ENCODE results near the gene VPS4B. TPM values are rescaled to one million over a fixed set of nuclear protein-coding genes. Genes with fewer than 3 reads are reported as not detected.

VPS4B gene
- 18.1 and 21.0 TPM in 2 replicates for total RNA-seq

DNA sequence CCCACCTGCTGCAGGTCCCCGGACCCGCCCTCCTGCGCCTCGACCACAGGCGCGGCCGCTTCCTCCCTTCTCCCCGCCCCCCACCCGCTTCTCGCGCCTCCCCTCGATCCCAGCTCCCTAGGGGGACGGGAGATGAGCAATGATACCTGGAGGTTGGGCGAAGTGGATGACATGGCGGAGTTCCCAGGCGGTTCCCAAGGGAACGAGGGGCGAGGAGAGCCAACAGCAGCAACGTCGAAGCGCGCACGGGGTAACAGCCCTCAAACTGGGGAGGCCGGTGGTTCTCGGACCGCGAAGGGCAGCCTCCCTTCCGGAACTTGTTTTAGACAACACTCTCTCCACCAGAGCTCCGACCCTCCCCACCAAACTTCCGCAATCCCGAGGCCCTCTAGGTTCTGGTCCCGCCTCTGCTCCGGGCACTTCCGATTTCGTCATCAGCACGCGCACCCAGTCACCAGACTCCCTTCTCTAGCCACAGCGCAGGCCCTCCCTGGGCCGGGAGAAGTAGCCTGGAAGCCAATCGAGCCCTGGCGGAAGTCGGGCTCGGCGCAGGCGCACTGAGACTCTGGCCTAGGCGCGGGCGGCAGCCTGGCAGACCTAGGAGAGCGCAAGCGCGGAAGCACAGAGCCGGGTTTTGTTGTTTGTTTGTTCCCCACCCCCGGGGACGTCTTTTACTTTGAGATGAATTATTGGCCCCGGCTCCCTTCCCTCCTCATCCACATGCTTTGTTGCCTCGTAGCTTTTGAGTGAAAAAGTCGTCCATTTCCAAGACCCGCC, at the start of gene VPS4B:
TSS of gene VPS4B (minus strand) at position 390 of the 777 bp plus-strand sequence. CDS start at position 173, 217 bp downstream.

DNA sequence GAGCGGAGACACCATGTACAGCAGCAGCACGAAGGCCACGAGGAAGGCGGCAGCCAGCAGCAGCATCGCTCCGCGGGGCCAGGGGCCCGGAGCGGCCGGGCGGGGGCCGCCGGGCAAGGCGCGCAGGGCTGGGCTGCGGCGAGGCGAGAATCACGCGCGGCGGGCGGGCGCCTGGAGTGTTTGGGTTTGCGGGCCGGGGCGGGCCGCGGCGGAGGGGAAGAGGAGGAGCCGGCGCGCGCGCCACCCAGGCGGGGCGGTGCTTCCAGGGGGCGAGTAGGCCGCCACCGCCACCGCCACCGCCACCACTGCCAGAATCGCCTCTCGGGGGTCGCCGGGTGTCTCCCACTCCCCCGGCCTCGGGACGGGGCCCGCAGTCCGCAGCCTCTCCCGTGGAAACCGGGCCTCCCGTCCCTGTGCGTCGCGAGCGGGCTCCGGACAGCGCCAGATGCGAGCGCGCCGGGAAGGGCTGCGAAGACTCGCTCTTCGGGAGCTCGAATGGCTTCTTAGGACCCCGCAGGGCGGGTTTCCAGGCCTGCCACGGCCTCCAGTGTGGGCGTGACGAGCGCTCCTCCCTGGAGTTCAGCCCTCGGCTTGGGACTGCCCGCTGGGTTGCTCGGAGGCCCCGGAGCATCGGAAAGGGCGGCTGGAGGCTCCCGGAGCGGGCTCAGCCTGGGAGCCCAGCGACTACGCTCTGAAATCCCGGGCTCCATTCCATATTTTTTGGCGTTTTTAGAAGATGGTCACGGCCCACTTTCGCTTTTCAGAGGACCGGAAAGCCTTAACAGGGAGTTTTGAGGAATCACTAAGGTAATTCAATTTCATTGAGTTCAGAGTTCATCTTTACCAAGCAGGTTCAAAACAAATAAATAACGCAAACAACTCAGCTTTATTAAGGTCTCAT, 55.0 kb downstream of the VPS4B start, which contains the start of gene KDSR:
TSS of gene KDSR (minus strand) at position 154 of the 901 bp plus-strand sequence. CDS start at position 66, 88 bp downstream.

Other genes with a start within 250 kb of the VPS4B start
- gene BCL2, start 102.7 kb downstream of the VPS4B start, total RNA-seq, result 2.3 and 16.0 TPM in 2 replicates
- gene KDSR, start 55.3 kb downstream of the VPS4B start, total RNA-seq, result 32.2 and 41.1 TPM in 2 replicates
- gene SERPINB5, start 54.5 kb upstream of the VPS4B start, total RNA-seq, result 0.13 TPM in 1 of 2 replicates, not detected in the other
- not detected in 2 replicates for gene SERPINB12, start 119.9 kb upstream of the VPS4B start, total RNA-seq
- gene SERPINB13, start 164.9 kb upstream of the VPS4B start, total RNA-seq, result not detected in 2 replicates
- not detected in 2 replicates for gene SERPINB4, start 221.8 kb upstream of the VPS4B start, total RNA-seq
- not detected in 2 replicates for gene SERPINB3, start 239.4 kb upstream of the VPS4B start, total RNA-seq